GM12875 (cell line): ENCODE results near the gene RAB29.

Experiments
- H3K4me3 ChIP-seq: one replicate; pipeline ENCODE4 v1.5.1; 2011; ENCODE audit warnings: low read depth, low read length, control low read depth
- CTCF ChIP-seq: IDR thresholded peaks from 2 replicates; pipeline ENCODE4 v1.5.1; 2011; ENCODE audit warnings: low read depth, mild to moderate bottlenecking, control low read depth, inconsistent platforms, low read length, moderate library complexity, borderline replicate concordance; ENCODE audit not compliant: insufficient read depth

The RAB29 gene

GRCh38 chr1:205766038-205766437 is 9.2 kb downstream of the RAB29 start:
- no peak for TF ChIP-seq CTCF
- H3K4me3 ChIP-seq: no peak overlapping the region

GRCh38 chr1:205764578-205764977 is 10.7 kb downstream of the RAB29 start:
- H3K4me3 ChIP-seq: no peak overlapping the region
- TF ChIP-seq CTCF: no peak

- no peak overlapping the region for H3K4me3 ChIP-seq
- TF ChIP-seq CTCF: no peak
Observed at GRCh38 chr1:205763980-205764379, 11.3 kb downstream of the RAB29 start.

GRCh38 chr1:205760606-205761005 is 14.7 kb downstream of the RAB29 start:
- TF ChIP-seq CTCF: no peak
- no peak overlapping the region for H3K4me3 ChIP-seq

GRCh38 chr1:205756552-205756951 is 18.7 kb downstream of the RAB29 start:
- no peak for TF ChIP-seq CTCF
- H3K4me3 ChIP-seq: no peak overlapping the region

- H3K4me3 ChIP-seq: no peak overlapping the region
- TF ChIP-seq CTCF: no peak
Observed at GRCh38 chr1:205754857-205755256, 20.4 kb downstream of the RAB29 start.

- TF ChIP-seq CTCF: no peak
- H3K4me3 ChIP-seq: no peak overlapping the region
Observed at GRCh38 chr1:205751036-205751651, 24.1 kb downstream of the RAB29 start.
